Stimulated activated CD4-positive, alpha-beta T cell treated with anti-CD3 and anti-CD28 coated beads, Interleukin-2, amount 100 ng/mL, for 48 hours (primary cell): ENCODE measurements around the gene SMG9.
"Not testable (repeated sequence)": the region's sequence is repeated elsewhere in the genome, so short reads cannot be mapped to it uniquely, and the experiment has no call there.

Experiments used
- DNase-seq, 2 donors: peaks; one replicate each; pipeline ENCODE4 v3.0.0-alpha.2; 2020

Gene SMG9

GRCh38 chr19:43779147-43779819 is 24.5 kb upstream of the SMG9 start:
- DNase-seq = no peak

GRCh38 chr19:43778651-43779050 is 23.9 kb upstream of the SMG9 start:
- no peak for DNase-seq

GRCh38 chr19:43777163-43777695 is 22.5 kb upstream of the SMG9 start:
- no peak for DNase-seq

GRCh38 chr19:43776286-43776685 is 21.5 kb upstream of the SMG9 start:
- DNase-seq = peak in 1 of 2 donors; percentile 64

GRCh38 chr19:43775299-43775890 is 20.6 kb upstream of the SMG9 start:
- DNase-seq = no peak

- not testable (repeated sequence) for DNase-seq
Measured at GRCh38 chr19:43774940-43775258, 20.1 kb upstream of the SMG9 start.

- DNase-seq = no peak
Measured at GRCh38 chr19:43774103-43774939, 19.6 kb upstream of the SMG9 start.

GRCh38 chr19:43773725-43774102 is 19.0 kb upstream of the SMG9 start:
- no peak for DNase-seq

- no peak for DNase-seq
Measured at GRCh38 chr19:43769256-43769655, 14.5 kb upstream of the SMG9 start.

- DNase-seq = no peak
Measured at GRCh38 chr19:43768273-43769050, 13.7 kb upstream of the SMG9 start.

- DNase-seq = no peak
Measured at GRCh38 chr19:43767818-43768217, 13.1 kb upstream of the SMG9 start.

- DNase-seq = no peak
Measured at GRCh38 chr19:43767316-43767715, 12.6 kb upstream of the SMG9 start.

- no peak for DNase-seq
Measured at GRCh38 chr19:43766755-43767043, 11.9 kb upstream of the SMG9 start.

- peak; percentile 70 to 75 for DNase-seq
Measured at GRCh38 chr19:43765109-43765876, 10.5 kb upstream of the SMG9 start.

GRCh38 chr19:43764684-43765083 is 9.9 kb upstream of the SMG9 start:
- DNase-seq = not testable (repeated sequence)

- no peak for DNase-seq
Measured at GRCh38 chr19:43763473-43763939, 8.7 kb upstream of the SMG9 start.

- no peak for DNase-seq
Measured at GRCh38 chr19:43762814-43763213, 8.1 kb upstream of the SMG9 start.

- no peak for DNase-seq
Measured at GRCh38 chr19:43760941-43761340, 6.2 kb upstream of the SMG9 start.

GRCh38 chr19:43759515-43759914 is 4.8 kb upstream of the SMG9 start:
- no peak for DNase-seq

- DNase-seq = peak; percentile 76
Measured at GRCh38 chr19:43755256-43755801, 567 bp upstream of the SMG9 start.

- DNase-seq = peak in 1 of 2 donors; percentile 86
Measured at GRCh38 chr19:43754253-43754502, 584 bp downstream of the SMG9 start.

GRCh38 chr19:43752287-43752875 is 2.4 kb downstream of the SMG9 start:
- no peak for DNase-seq
